GM06990 (cell line): ENCODE measurements around the gene SHISA5.

Experiments used
- DNase-seq: peaks from one replicate; pipeline ENCODE4 v3.0.0-alpha.2; 2011; ENCODE audit not compliant: insufficient read length; ENCODE audit errors: extremely low read depth
- H3K27me3 ChIP-seq: replicated peaks from 2 replicates; pipeline ENCODE4 v1.6.0; 2011; ENCODE audit warnings: low read length; ENCODE audit not compliant: control insufficient read depth, insufficient read depth
- H3K36me3 ChIP-seq: 2 replicates; pipeline ENCODE4 v1.5.1; 2011; ENCODE audit warnings: low read length; ENCODE audit not compliant: control insufficient read depth, insufficient read depth
- H3K4me3 ChIP-seq: replicated peaks from 2 replicates; pipeline ENCODE4 v1.5.1; 2011; ENCODE audit warnings: low read depth, mild to moderate bottlenecking, control low read depth, low read length
- TF ChIP-seq, protein P1 (sequence below): IDR thresholded peaks from 2 replicates; pipeline ENCODE4 v1.5.1; 2011; ENCODE audit warnings: low read length, control low read depth, mild to moderate bottlenecking, inconsistent platforms; ENCODE audit not compliant: insufficient read depth, poor library complexity, severe bottlenecking

The SHISA5 gene

DNA sequence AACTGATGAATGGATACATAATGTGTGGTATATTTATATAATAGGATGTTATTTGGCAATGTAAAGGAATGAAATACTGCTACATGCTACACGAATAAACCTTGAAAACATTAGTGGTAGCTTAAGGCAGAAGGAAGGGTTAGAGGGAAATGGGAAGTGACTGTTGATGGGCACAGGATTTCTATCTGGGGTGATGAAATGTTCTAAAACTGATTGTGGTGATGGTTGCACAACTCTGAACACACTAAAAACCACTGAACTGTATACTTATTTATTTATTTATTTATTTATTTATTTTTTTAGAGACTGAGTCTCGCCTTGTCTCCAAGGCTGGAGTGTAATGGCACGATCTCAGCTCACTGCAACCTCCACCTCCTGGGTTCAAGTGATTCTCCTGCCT, 24.8 kb upstream of the SHISA5 start:
- TF ChIP-seq, protein P1, sequence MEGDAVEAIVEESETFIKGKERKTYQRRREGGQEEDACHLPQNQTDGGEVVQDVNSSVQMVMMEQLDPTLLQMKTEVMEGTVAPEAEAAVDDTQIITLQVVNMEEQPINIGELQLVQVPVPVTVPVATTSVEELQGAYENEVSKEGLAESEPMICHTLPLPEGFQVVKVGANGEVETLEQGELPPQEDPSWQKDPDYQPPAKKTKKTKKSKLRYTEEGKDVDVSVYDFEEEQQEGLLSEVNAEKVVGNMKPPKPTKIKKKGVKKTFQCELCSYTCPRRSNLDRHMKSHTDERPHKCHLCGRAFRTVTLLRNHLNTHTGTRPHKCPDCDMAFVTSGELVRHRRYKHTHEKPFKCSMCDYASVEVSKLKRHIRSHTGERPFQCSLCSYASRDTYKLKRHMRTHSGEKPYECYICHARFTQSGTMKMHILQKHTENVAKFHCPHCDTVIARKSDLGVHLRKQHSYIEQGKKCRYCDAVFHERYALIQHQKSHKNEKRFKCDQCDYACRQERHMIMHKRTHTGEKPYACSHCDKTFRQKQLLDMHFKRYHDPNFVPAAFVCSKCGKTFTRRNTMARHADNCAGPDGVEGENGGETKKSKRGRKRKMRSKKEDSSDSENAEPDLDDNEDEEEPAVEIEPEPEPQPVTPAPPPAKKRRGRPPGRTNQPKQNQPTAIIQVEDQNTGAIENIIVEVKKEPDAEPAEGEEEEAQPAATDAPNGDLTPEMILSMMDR: no peak
- Histone ChIP-seq H3K4me3 (no peak overlapping the region), H3K27me3 (no peaks in the 10 kb centered on the region), H3K36me3 (0 out of 2 replicates have a peak, but pooled peaks cover 1% of the 10 kb centered on the region)
- no peak for DNase-seq

DNA sequence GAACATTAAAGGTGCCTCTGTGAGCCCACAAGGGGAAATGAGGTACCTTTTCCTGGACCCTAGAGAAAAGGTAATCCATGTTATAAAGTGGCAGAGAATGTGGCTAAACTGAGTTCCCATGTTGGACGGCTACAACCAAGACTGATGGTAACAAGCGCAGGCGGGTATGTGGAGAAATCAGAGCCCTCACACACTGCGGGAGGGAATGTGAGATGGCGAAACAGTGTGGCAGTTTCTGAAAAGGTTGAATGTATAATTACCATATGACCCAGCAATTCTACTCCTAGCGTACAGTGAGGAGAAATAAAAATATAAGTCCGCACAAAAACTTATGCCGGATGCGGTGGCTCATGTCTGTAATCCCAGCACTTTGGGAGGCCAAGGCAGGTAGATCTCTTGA, 24.1 kb upstream of the SHISA5 start:
- TF ChIP-seq, protein P1: no peak
- DNase-seq: no peak
- no peaks in the 10 kb centered on the region for H3K27me3 ChIP-seq
- no peak overlapping the region for H3K4me3 ChIP-seq
- 0 out of 2 replicates have a peak, but pooled peaks cover 1% of the 10 kb centered on the region for H3K36me3 ChIP-seq

DNA sequence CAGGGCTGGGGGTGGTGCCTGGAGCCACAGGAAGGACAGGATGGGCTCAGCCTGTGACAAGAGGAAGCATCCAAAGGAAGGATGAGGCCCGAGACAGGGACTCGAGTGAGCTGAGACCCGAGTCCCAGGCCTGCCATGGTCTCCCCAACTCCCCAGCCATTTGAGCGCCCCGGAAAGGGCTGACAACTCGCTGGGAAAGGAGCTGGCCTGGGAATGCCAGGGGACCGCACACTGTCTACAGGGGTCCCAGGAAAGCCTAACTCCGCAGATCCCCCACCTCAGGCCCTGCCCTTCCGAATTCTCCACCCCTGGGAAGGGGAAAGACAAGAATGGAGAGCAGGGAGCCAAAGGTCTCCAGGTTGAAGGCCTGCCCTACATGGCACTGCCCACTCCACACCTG, 21.0 kb upstream of the SHISA5 start:
- Histone ChIP-seq H3K36me3 (0 out of 2 replicates have a peak, but pooled peaks cover 1% of the 10 kb centered on the region), H3K27me3 (no peaks in the 10 kb centered on the region), H3K4me3 (no peak overlapping the region)
- TF ChIP-seq, protein P1: no peak
- DNase-seq: no peak

DNA sequence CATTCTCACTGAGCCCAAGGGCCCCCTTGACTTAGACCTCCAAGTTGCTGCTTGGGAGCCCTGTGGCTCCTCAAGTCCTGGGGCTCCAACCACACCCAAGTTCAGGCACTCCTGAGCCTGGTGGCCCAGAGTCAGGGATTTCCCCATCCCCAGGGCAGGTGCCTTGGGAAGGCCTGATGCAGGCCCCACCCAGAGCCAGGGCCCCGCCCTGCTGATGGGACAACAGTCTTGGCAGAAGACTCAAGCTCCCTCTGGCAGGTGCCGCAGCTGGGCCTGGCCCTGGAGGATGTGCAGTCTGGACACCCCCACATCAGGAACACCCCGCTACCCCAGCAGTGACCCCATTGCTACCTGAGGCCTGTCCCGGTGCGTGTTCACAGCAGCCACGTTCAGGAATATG, 17.7 kb upstream of the SHISA5 start:
- no peak for DNase-seq
- Histone ChIP-seq H3K4me3 (no peak overlapping the region), H3K27me3 (no peaks in the 10 kb centered on the region; the same call in none of the 2 replicates), H3K36me3 (peaks cover 1% of the 10 kb centered on the region; the same call in 1 of the 2 replicates)
- TF ChIP-seq, protein P1: no peak

DNA sequence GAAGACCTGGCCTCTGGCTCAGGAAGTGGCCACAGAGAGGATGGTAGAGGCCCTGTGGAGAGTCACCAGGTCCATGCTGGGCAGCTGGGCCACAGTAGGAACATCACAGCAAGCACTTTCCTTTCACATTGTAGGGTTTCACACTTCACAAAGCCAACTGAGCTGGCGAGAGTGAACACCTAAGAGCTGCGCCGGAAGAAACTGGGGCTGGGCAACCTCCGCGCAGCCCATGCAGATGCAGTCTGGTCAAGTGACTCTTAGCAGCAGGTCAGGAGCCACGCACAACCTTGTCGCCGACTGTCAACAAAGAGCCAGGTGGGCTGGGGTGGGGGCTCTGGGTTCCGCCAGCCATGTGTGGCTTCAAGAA, 15.3 kb upstream of the SHISA5 start:
- TF ChIP-seq, protein P1: no peak

DNA sequence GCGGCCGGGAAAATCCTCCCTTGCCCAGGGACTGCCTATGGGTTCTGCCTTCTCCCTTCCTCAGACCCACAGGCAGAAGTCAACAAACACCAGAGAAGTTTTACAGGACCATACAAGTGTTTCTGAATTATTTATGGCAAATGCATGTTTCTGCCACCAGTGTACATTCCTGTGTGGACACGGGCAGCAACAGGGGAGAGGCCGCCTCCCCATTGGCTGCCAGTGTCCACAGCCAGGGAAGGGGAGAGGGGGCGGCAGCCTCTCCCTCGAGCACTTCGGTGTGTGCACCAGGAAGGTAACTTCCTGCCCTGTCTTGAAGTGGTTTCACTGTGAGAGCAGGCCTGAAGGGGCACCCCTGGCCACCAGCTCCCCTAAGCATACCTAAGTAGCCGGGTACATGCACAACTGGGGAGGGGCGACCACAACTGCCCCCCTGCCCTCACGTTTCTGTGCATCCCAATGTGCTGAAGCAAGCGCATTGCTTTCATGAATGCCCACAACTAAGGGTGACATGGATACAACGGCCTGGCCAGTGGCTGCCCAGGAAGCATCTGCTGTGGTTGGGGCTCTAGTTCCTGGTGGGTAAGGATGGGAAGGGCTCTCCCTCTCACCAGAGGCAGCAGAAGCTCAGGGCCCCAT, 14.8 kb upstream of the SHISA5 start:
- no peaks in the 10 kb centered on the region; the same call in none of the 2 replicates for H3K27me3 ChIP-seq
- no peak overlapping the region for H3K4me3 ChIP-seq
- DNase-seq: no peak
- no peaks in the 10 kb centered on the region; the same call in 1 of the 2 replicates for H3K36me3 ChIP-seq
- TF ChIP-seq, protein P1: no peak

More for the DNA sequence above, 15.3 kb upstream of the SHISA5 start:
- no peak overlapping the region for H3K4me3 ChIP-seq
- no peak for DNase-seq
- H3K36me3 ChIP-seq: no peaks in the 10 kb centered on the region; the same call in 1 of the 2 replicates
- no peaks in the 10 kb centered on the region; the same call in none of the 2 replicates for H3K27me3 ChIP-seq
